Esophagus squamous epithelium (tissue), 4 donors: Measurements from ENCODE around the gene ZNF426.

Experiments
- POLR2A ChIP-seq, 4 donors: fragments of 450-650 bp; IDR thresholded peaks; one replicate each; pipeline ENCODE4 v1.6.1; 2017; ENCODE audit warnings: antibody characterized with exemption in 4 of 4, mild to moderate bottlenecking in 4 of 4, moderate library complexity in 3 of 4
- TF ChIP-seq, protein P1 (sequence below), 6 experiments: fragments of 450-650 bp in 4 of 6; fragments of 200-600 bp in 2 of 6; sonication (generic) in 2 of 6; IDR thresholded peaks; one replicate each; pipeline ENCODE4 v1.5.1; 2016 to 2019; ENCODE audit warnings: antibody characterized with exemption in 6 of 6, mild to moderate bottlenecking in 4 of 6, moderate library complexity in 4 of 6

DNA sequence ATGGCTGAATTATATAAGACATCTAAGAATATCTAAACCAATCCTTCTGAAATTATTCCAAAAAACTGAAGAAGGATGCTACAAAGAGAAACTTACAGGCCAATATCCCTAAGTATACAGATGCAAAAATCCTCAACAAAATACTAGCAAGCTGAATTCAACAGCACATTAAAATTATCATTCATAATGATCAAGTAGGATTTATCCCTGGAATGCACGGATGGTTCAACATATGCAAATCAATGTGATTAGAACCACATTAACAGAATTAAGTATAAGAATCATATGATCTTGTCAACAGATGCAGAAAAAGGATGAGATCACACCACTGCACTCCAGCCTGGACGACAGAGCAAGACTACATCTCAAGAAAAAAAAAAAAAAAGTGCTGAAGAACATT is 53.3 kb downstream of the ZNF426 start:
- TF ChIP-seq, protein P1, sequence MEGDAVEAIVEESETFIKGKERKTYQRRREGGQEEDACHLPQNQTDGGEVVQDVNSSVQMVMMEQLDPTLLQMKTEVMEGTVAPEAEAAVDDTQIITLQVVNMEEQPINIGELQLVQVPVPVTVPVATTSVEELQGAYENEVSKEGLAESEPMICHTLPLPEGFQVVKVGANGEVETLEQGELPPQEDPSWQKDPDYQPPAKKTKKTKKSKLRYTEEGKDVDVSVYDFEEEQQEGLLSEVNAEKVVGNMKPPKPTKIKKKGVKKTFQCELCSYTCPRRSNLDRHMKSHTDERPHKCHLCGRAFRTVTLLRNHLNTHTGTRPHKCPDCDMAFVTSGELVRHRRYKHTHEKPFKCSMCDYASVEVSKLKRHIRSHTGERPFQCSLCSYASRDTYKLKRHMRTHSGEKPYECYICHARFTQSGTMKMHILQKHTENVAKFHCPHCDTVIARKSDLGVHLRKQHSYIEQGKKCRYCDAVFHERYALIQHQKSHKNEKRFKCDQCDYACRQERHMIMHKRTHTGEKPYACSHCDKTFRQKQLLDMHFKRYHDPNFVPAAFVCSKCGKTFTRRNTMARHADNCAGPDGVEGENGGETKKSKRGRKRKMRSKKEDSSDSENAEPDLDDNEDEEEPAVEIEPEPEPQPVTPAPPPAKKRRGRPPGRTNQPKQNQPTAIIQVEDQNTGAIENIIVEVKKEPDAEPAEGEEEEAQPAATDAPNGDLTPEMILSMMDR (IDR thresholded peaks at IDR 0.05): no peak
- TF ChIP-seq POLR2A (IDR thresholded peaks at IDR 0.05): no peak
